HG03159 (cell line): ENCODE data around the gene TUBA3D.
A peak's percentile ranks its signal among the peaks of the same experiment; 100 is the strongest.
"Not testable (repeated sequence)": the region's sequence is repeated elsewhere in the genome, so short reads cannot be mapped to it uniquely, and the experiment has no call there.

Source experiments
- ATAC-seq: cut with Tn5 transposase; IDR thresholded peaks from one replicate; pipeline ENCODE4 v1.9.1; 2021; ENCODE audit warnings: mild to moderate bottlenecking, moderate library complexity; ENCODE audit not compliant: unreplicated experiment

TUBA3D gene

DNA sequence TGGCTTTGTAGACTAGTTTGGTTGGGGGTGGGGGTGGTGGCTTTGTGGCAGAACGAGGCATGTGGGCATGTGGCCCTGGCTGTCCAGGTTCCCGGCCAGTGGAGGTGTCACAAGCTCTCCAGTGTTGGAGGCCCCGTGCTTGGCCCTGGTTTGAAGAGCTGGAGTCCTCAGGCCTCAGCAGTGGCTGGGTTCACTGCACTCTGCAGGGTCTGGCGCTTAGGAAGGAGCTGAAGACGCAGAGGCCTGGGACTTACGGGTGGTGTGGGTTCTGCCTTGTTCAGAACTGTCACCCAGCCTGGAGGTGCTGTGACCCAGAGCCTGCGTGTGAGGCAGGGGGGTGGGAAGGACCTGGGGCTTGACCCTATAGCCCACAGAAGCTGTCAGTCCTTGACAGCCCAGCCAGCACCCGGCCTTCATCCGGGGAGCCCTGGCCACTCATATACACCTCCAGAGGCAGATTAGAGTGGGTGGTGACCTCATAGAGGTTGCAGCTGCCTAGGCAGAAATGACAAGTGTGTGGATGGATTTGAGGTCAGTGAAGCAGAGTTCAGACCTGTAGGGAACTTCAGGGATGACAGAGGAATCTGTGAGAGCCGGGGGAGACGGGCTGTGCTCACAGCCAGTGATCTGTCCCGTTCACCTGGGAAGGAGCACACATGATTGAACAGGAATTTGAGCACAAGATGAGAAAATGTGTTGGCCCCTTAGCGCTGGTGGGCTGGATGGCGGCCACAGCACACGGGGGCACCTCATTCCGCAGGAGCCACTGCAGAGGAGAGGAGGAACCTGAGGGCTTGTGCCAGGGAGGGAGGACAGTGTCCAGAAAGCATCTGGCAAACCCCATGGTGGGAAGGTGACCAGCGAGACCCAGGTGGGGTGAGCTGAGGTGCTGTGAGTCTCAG is 36.3 kb downstream of the TUBA3D start:
- ATAC-seq: not testable (repeated sequence)

DNA sequence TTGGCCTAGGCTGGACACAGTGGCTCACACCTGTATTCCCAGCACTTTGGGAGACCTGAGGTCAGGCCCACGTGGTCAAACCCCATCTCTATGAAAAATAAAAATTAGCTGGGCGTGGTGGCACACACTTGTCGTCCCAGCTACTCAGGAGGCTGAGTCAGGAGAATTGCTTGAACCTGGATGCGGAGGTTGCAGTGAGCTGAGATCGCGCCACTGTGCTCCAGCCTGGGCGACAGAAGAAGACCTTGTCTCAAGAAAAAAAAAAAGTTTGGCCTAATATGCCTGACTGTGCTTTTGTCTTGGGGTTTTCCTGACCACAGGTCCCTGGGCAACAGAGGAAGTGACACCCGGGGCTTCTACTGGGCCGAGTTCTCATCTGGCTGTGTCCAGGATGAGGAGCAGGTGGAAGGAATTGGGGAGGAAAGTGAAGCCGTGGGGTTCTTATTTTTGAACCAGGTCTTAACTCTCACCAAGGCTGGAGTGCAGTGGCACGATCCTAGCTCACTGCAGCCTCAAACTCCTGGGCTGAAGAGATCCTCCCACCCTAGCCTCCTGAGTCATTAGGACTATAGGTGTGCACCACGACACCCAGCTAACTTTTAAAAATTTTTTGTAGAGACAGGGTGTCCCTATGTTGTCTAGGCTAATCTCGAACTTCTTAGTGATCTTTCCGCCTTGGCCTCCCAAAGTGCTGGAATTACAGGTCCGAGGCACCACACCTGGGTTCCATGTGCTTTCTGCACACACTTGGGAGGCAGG is 38.7 kb downstream of the TUBA3D start:
- peak; percentile 80 for ATAC-seq

DNA sequence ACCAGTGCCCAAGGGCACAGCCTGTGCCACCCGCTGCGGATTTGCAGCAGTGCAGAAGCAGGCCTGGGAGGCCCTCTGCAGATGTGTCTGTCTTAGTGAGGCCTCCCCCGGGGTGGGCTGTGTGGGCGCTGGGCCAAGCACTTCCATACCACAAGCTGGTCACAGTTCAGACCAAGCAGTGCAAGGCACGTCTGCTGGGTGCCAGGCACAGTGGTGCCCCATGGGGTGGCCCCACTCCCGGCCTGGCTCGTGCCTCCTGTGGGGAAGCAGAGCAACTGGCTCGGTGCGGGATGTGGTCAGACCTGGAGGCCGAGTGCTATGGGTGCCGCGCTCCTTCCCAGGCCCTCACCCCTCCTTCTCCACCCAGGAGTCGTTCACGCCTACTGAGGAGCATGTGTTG is 39.3 kb downstream of the TUBA3D start:
- not testable (repeated sequence) for ATAC-seq

DNA sequence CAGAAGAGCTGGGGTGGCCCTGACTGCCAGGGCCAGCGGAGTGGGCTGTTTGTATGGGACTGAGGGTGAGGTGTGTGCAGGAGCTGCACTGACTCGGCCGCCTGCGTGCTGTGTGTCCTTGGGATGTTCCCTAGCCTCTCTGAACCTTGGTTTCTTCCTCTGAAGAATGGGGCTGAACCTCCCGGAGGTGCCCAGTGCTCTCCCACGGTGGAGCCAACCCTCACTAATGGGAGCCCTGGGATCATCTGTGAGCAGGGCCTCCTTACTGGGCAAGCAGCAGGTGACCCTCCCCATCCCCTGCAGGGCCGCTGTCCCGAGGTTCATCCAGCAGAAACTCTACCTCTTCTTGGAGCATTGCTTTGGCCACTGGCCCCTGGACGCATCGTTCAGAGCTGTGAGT is 40.1 kb downstream of the TUBA3D start:
- ATAC-seq: no peak

DNA sequence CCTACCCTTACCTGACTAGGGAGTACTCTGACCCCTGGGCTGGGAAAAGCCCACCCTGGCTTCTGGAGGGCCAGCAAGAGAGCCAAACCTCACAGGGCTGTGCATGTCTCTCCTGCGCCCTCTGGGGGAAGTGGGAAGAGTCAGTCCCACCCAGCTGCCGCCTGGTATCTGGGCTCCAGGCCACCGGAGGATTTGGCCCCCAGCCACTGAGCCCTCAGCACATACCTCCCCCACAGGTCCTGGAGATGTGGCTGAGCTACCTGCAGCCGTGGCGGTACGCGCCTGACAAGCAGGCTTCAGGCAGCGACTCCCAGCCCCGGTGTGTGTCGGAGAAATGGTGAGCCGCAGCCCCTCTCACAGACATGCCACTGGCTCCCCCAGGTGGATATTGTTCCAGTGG is 40.7 kb downstream of the TUBA3D start:
- not testable (repeated sequence) for ATAC-seq

DNA sequence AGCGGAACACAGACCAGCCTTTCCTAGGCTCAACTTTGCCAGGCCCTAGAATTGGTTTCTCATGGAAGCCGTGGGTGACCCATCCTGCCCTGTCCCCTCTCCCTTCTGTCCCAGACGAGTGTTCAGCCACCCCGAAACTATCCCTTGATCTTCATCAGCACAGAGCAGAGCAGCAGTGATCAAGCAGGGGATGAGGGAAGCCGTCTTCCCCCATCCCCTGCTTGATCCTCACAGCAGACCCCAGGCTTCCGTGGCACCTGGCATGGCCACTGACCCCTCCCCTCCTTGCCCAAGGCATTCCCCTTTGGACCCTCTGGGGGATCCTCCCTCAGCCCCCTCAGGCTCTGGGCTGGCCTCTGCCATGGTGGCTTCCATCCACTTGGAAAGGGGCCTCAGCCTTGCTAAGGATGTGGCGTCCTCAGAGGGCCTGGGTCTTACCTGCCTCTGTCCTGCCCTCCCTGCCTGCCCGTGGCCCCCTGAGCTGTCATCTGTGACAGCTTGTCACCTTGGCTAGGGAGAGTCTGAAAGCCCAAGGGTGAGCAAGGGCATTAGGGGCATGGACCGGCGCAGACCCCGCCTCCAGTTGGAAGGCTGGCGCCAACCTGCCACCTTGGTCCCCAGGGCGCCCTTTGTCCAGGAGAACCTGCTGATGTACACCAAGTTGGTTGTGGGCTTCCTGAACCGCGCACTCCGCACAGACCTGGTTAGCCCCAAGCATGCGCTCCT is 41.4 kb downstream of the TUBA3D start:
- ATAC-seq: no peak

- not testable (repeated sequence) for ATAC-seq
Observed at GRCh38 chr2:131517856-131518255, 41.9 kb downstream of the TUBA3D start.

DNA sequence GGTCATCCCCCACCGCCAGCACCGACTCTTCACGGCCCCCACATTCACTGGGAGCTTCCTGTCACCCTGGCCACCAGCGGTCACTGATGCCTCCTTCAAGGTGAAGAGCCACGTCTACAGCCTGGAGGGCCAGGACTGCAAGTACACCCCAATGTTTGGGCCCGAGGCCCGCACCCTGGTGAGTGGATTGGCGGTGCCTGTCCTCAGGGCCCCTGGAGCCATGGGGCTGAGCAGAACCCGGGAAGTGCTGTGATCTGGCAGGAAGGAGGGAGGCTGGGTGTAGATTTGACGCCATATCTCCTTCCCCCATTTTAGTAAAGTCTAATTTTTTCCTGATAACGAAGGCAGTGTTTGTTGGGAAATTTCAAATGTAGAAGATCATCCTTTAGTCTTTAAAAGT is 42.6 kb downstream of the TUBA3D start:
- ATAC-seq: not testable (repeated sequence)

DNA sequence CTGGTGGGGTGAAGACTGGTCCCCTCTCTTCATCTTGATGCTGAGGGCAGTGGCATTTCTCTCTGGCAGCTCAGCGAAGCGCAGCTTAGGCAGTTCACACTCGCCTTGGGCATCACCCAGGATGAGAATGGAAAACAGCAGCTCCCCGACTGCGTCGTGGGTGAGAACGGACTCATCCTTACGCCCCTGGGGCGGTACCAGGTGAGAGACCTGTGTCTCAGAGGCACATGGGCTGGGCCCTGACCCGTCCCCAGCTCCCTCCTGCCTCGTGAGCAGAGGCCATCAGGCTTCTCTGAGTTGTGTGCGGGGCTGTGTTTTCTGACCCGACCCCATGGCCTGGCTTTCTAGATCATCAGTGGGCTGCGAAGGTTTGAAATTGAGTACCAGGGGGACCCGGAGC is 43.5 kb downstream of the TUBA3D start:
- no peak for ATAC-seq

DNA sequence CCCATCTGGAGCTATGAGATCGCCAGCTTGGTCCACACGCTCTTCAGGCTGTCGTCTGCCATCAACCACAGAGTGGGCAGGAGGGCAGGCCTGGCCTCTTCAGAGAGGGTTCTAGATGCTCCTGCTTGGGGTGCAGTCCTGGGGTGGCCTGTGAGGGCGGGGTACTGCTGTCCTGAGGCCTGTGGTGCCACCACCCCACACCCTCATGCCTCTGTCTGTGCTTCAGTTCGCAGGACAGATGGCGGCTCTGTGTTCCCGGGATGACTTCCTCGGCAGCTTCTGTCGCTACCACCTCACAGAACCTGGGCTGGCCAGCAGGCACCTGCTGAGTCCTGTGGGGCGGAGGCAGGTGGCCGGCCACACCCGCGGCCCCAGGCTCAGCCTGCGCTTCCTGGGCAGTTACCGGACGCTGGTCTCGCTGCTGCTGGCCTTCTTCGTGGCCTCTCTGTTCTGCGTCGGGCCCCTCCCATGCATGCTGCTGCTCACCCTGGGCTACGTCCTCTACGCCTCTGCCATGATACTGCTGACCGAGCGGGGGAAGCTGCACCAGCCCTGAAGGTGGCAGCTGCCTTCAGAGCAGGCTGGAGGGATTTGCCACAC is 44.1 kb downstream of the TUBA3D start:
- not testable (repeated sequence) for ATAC-seq

DNA sequence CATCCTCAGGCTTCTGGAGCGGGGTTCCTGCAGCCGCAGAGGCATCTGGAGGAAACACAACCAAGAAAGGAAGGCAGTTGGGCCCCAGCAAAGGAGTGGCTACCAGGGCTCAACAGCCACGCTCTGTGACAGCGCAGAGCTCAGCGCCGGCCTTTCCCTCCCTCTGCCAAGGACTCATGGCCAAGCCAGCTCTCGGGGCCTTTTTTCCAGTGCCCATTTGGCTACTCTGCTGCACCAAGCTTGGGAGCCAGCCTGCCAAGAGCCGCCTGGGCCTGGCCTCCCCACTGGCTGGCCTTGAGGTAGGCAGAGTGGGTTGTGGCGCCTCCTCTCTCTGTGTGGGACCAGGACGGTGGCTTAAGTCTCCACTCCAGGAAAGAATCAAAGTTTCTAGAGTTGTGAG is 44.6 kb downstream of the TUBA3D start:
- no peak for ATAC-seq

DNA sequence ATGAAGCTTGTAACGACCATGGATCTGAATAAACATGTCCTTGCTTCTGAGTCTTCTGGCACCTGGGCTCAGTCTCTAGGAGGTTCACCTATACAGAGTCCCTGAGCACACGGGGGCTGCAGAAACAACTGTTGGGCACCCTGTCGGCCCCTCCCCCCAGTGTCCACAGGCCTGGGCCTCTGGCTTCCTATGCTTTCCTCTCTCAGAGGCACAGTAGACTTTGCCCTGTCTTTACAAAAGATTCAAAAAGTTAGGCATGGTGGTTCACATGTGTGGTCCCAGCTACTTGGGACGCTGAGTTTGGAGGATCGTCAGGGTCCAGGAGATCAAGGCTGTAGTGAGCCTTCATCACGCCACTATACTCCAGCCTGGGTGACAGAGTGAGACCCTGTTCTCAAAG is 45.6 kb downstream of the TUBA3D start:
- not testable (repeated sequence) for ATAC-seq

- no peak for ATAC-seq
Observed at GRCh38 chr2:131521961-131522781, 46.3 kb downstream of the TUBA3D start.

DNA sequence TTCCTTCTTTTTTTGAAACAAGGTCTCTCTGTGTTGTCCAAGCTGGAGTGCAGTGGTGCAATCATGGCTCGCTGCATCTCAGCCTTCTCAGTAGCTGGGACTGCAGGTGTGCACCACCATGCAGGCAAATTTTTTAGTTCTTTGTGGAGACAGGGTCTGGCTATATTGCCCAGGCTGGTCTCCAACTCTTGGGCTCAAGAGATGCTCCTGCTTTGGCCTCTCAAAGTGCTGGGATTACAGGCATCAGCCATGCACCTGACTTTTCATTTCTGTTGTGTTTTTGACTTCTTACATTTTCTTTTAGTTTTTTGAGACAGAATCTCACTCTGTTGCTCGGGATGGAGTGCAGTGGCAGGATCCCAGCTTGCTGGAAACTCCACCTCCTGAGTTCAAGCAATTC is 49.3 kb downstream of the TUBA3D start:
- not testable (repeated sequence) for ATAC-seq

DNA sequence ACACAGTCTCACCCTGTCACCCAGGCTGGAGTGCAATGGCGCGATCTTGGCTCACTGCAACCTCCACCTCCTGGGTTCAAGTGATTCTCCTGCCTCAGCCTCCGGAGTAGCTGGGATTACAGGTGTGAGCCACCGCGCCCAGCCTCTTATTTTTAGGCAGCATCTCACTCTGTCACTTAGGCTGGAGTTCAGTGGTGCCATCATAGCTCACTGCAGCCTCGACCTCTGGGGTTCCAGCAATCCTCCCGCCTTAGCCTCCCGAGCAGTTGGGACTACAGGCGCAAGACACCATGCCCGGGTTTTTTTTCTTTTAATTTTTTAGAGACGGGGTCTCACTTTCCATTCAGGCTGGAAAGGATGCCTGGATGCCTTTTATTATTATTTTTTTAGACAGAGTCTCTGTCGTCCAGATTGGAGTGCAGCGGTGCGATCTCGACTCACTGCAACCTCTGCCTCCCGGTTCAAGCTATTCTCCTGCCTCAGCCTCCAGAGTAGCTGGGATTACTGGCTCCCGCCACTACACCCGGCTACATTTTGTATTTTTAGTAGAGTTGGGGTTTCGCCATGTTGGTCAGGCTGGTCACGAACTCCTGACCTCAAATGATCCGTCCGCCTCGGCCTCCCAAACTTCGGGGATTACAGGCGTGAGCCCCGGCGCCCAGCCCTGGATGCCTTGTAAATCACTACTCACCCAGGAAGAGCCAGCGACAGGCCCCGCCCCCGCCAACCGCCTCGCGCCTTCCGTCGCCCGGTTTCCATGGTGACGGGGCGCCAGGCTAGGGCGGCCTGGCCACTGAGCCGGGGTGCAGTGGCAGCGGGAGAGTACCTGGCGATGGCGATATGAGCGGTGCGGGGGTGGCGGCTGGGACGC is 51.4 kb downstream of the TUBA3D start, which contains the start of gene CCDC74A:
Gene CCDC74A, plus strand, starts transcription at position 758 of the 871 bp plus-strand sequence. Its CDS starts 83 bp downstream, at position 841.
- ATAC-seq: peak; percentile 84

DNA sequence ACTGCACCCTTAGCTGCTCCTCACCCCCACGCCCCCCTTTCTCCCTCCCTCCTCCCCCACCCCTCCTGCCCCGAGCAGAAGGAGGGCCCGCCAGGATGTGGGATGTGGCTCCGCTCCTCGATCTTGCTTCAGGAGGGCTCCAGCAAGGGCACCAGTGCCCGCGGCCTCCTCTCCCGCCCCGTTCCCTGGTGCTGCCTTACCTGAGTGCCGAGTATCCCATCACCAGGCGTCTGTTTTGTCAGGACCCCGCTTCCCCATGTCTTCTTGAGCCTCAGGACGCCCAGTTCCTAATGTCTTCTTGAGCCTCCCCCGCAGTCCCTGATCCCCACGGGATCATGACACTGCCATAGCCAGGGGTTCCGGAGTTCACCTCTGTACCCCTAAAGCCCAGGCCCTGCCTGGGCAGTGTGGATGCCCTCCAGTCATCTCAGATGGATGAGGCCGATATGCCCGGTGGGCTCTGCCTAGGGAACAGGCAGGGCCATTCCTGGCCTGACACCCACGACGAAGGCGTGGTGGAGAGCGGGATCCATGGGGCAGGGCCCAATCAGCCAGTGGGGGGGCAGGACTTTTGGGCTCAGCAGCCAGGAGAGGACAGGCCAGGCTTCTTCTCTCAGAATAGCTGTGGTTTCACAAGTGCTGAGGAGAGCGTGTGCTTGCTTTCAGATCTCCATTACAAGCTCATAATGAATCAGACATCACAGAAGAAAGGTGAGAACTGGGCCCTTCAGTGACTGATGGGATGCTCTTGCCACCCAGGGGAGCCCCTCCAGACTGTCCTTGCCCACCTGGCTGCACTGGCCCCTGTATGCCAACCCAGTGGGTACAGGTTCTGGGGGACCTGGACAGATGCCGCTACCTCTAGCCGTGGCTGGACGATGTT is 53.3 kb downstream of the TUBA3D start:
- peak; percentile 67 for ATAC-seq

DNA sequence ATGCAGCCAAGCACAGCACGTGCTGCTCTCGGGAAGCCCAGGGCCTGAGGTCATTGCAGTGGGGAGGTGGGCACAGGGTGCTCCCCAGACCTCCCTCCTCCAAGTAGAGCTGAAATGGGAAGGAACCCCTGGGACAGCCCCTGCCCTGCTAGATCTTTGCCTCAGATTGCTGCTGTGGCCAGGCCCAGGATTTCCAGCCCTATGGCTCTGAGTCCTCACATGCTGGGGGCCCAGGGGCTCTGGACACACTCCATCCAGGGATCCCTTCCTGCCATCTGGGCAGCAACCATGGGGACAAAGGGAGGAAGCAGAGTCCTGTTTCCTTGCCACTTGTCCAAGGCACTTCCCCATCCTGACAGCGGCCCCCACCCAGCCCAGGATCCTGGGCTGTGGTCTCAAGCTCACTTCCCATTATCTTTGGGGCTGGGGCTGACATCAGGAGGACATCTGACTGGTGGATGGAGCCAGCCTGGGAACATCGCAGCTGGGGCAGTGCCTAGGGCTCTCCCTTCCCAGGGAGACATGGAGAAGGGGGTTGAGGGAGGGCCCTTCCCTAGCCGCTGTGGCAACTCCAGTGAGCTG is 54.0 kb downstream of the TUBA3D start:
- not testable (repeated sequence) for ATAC-seq
